Activated CD8-positive, alpha-beta T cell treated with anti-CD3 and anti-CD28 coated beads, Interleukin-2, amount 10 ng/mL, durations not matched to agents 7 days and 5 days (primary cell): ENCODE data around the gene ACY1. TPM values are rescaled to one million over a fixed set of nuclear protein-coding genes. Genes with fewer than 3 reads are reported as not detected.

ENCODE experiments used
- ATAC-seq: fragments of 150-1000 bp; cut with Tn5 transposase; one replicate; pipeline ENCODE4 v1.10.0; 2021; ENCODE audit warnings: moderate library complexity
- CTCF ChIA-PET: fragments of 350-600 bp; sonication (Branson Sonifier 250); formaldehyde crosslinking; loops from one replicate; lab custom pipeline; 2021; ENCODE audit warnings: antibody characterized with exemption; lab: Charles Lee
- POLR2A ChIA-PET: fragments of 350-600 bp; sonication (Branson Sonifier 250); formaldehyde crosslinking; loops from one replicate; lab custom pipeline; 2021; ENCODE audit warnings: antibody characterized with exemption; lab: Charles Lee
- DNase-seq: peaks from one replicate; pipeline ENCODE4 v3.0.0-alpha.2; 2020
- H3K27ac Mint-ChIP-seq: one replicate; pipeline ENCODE4 v1.8.0; 2021; ENCODE audit warnings: mild to moderate bottlenecking, mixed read lengths
- H3K27me3 Mint-ChIP-seq: one replicate; pipeline ENCODE4 v1.8.0; 2021; ENCODE audit warnings: low read depth, mixed read lengths
- H3K36me3 Mint-ChIP-seq: one replicate; pipeline ENCODE4 v1.8.0; 2021; ENCODE audit warnings: low read depth, mixed read lengths
- H3K4me1 Mint-ChIP-seq: one replicate; pipeline ENCODE4 v1.8.0; 2021; ENCODE audit warnings: low read depth, mixed read lengths
- H3K4me3 Mint-ChIP-seq: one replicate; pipeline ENCODE4 v1.8.0; 2021; ENCODE audit warnings: mild to moderate bottlenecking, mixed read lengths
- H3K9me3 Mint-ChIP-seq: one replicate; pipeline ENCODE4 v1.8.0; 2022; ENCODE audit warnings: mixed read lengths; ENCODE audit not compliant: insufficient read depth
- total RNA-seq, 2 experiments: library from RNA; stranded (reverse); gene quantifications; one replicate each; pipeline ENCODE4 v1.2.3, GENCODE V29; 2021

The ACY1 gene
- total RNA-seq, 2 experiments from 2014 or later, result 17.4 to 21.2 TPM

DNA sequence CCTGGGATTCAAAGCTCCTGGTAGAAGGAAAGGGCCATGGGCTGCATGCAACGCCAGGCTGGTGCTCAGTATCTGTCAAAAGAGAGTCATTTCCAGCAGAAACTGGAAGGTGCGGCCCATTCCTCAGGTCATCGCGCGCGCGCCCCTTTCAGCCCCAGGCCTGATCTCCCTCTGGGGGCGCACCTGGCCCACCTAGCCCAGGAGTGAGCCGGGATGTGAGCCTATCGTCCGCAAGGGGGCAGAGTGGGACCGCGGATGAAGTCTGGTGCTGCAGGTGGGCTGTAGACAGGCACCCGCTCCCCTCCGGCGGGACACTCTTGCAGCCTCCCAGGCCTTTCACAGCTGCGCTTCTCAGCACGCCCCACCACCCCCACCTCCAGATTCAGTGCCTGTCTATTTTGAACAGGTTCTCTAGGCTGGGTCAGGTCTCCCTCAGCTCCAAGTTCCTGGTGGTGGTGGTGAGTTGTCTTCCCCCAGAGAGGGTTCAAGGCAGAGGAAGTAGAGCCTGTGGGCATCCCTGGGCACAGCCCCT is 18.2 kb downstream of the ACY1 start:
- ATAC-seq (peak; percentile 98), DNase-seq (peak; percentile 92)
- Mint-ChIP-seq H3K27me3 (peaks cover 10% of the 10 kb centered on the region), H3K4me1 (peaks cover 24% of the 10 kb centered on the region), H3K9me3 (no peaks in the 10 kb centered on the region), H3K36me3 (no peaks in the 10 kb centered on the region), H3K4me3 (no peak overlapping the region), H3K27ac (no peak overlapping the region)
- POLR2A ChIA-PET, result interaction anchor here (0.6 to 1.3 kb wide), 4 partner anchors 11 to 145 kb away, joined by 3 read pairs; partner anchors contain the start of gene PARP3
- CTCF ChIA-PET, result interaction anchor here (0.6 to 6.4 kb wide), 46 partner anchors 8 to 338 kb away, joined by 3 to 115 read pairs (median 4); partner anchors contain the start of genes ACY1, DUSP7, POC1A and TLR9

DNA sequence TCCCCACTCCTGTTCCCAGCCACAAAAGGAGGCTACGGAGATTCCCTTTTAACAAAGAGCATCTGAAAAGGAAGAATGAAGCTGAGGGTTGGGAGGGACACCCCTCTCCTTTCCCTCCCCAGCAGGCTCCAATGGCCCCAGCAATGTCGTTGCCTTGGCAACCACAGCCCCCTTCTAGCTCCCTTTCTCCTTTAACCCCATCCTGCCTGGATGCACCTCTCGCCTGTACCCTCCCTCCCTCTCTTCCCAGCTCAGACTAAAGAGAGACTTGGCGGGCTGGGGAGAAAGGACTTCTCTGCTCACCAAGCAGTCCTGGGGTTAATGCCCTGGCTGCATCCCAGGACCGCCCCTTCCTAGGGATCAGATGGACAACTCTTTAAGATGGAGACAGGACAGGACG is 19.4 kb downstream of the ACY1 start:
- H3K27me3 Mint-ChIP-seq, result peaks cover 6% of the 10 kb centered on the region
- H3K9me3 Mint-ChIP-seq, result no peaks in the 10 kb centered on the region
- POLR2A ChIA-PET, result interaction anchor here (0.6 to 0.8 kb wide), 2 partner anchors 8 to 160 kb away, joined by 3 to 4 read pairs; no protein-coding TSS in a partner anchor
- ATAC-seq (no peak), DNase-seq (no peak)
- H3K4me3 Mint-ChIP-seq, result no peak overlapping the region
- H3K27ac Mint-ChIP-seq, result no peak overlapping the region
- CTCF ChIA-PET, result interaction anchor here (0.9 to 6.4 kb wide), 22 partner anchors 10 to 337 kb away, joined by 3 to 115 read pairs (median 7); partner anchors contain the start of genes ABHD14B, DUSP7, POC1A and TLR9
- no peaks in the 10 kb centered on the region for H3K36me3 Mint-ChIP-seq
- peaks cover 19% of the 10 kb centered on the region for H3K4me1 Mint-ChIP-seq

DNA sequence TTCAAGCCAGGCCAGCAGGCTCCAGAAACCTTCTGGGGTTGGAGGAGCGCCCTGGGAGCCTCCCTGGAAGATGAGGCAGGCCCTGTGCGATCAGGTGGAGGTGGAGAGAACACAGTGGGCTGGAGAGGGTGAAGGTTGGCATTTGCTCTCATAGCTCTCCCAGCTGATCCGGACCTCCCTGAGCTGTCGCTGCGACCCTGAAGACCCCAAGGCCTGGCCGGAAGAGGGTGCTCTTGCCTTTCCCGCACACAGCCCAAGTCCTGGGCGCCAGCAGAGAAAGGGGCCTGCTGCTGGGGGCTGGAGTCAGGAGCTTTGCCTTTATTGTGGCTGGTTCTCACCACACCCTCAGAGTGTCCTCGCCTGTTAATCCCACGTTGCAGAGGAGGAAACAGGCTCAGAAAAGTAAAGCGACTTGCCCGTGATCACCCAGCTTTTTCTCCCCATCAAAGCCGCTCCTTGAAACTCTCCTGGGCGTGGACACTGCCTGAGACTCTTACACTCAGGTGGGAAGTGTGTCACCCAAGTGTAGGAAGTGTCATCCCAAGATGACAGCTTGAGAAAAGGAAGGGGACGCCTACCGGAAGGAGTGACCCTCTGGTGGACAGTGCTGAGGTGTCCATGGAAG is 20.9 kb downstream of the ACY1 start:
- Mint-ChIP-seq H3K36me3 (no peaks in the 10 kb centered on the region), H3K4me3 (no peak overlapping the region), H3K27me3 (no peaks in the 10 kb centered on the region), H3K27ac (no peak overlapping the region), H3K9me3 (no peaks in the 10 kb centered on the region), H3K4me1 (peaks cover 19% of the 10 kb centered on the region)
- CTCF ChIA-PET, result interaction anchor here (1.1 to 6.4 kb wide), 7 partner anchors 9 to 214 kb away, joined by 3 to 115 read pairs (median 9); partner anchors contain the start of genes DUSP7, PARP3, RPL29 and RRP9
- no peak for ATAC-seq
- no peak for DNase-seq
- POLR2A ChIA-PET, result interaction anchor here (1.4 kb wide), 1 partner anchor 8 kb away, joined by 4 read pairs; the partner anchor contains the start of gene RPL29

DNA sequence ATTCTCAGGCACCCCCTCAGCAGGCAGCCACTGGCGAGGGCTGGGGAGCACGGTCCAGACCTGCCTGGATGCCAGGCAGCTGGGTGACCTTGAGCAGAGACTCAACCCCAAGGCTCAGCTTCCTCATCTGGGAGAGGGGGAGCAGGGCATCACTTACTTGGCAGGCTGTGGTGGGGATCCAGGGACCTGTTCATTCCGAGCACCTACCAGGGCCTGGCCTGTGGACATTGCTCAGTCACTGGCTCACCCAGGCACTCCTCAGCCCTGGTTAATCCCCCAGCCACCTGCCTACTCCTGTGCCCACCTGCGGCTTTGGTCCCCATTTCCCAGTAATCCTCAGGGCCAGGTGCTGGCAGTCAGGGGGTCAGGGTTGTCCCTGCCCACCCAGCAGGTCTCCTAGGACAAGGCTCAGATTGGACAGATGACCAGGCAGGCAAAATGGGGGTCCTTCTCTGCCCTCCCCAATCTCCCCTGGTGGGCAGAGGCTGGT is 21.6 kb downstream of the ACY1 start:
- Mint-ChIP-seq H3K9me3 (no peaks in the 10 kb centered on the region), H3K4me1 (peaks cover 19% of the 10 kb centered on the region), H3K4me3 (no peak overlapping the region), H3K27ac (no peak overlapping the region), H3K36me3 (no peaks in the 10 kb centered on the region), H3K27me3 (no peaks in the 10 kb centered on the region)
- no peak for ATAC-seq
- DNase-seq, result no peak
- CTCF ChIA-PET, result interaction anchor here (0.8 to 6.4 kb wide), 8 partner anchors 9 to 334 kb away, joined by 3 to 115 read pairs (median 6); partner anchors contain the start of genes DUSP7, POC1A and RPL29
- POLR2A ChIA-PET, result interaction anchor here (1.4 kb wide), 1 partner anchor 9 kb away, joined by 4 read pairs; the partner anchor contains the start of gene RPL29

DNA sequence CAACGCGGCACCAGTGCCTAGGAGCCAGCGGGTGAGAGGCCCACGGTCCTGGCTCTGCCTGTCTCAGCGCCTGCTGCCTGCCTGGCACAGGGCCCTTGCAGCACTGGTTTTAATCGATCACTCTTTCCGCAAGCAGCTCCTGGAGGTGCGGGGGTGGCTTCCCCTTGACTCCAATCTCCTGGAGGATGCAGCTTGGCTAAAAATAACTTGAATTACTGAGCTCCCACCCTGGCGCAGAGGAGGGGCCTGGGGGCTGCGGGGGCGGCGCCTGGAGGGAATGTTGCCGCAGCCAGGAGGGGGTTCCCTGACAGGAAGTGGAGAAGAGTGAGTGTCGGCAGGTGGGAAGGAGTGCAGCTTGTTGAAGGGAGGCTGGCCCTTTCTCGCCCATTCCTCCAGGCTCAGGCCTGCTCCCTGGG is 22.2 kb downstream of the ACY1 start:
- peaks cover 3% of the 10 kb centered on the region for H3K27me3 Mint-ChIP-seq
- no peaks in the 10 kb centered on the region for H3K36me3 Mint-ChIP-seq
- H3K9me3 Mint-ChIP-seq, result no peaks in the 10 kb centered on the region
- no peak for ATAC-seq
- CTCF ChIA-PET, result interaction anchor here (0.8 to 6.4 kb wide), 5 partner anchors 10 to 334 kb away, joined by 3 to 115 read pairs (median 9); partner anchors contain the start of genes POC1A and RPL29
- no peak overlapping the region for H3K4me3 Mint-ChIP-seq
- no peak overlapping the region for H3K27ac Mint-ChIP-seq
- DNase-seq, result no peak
- peaks cover 19% of the 10 kb centered on the region for H3K4me1 Mint-ChIP-seq
- POLR2A ChIA-PET, result interaction anchor here (0.7 kb wide), 1 partner anchor 10 kb away, joined by 3 read pairs; the partner anchor contains the start of gene RPL29

DNA sequence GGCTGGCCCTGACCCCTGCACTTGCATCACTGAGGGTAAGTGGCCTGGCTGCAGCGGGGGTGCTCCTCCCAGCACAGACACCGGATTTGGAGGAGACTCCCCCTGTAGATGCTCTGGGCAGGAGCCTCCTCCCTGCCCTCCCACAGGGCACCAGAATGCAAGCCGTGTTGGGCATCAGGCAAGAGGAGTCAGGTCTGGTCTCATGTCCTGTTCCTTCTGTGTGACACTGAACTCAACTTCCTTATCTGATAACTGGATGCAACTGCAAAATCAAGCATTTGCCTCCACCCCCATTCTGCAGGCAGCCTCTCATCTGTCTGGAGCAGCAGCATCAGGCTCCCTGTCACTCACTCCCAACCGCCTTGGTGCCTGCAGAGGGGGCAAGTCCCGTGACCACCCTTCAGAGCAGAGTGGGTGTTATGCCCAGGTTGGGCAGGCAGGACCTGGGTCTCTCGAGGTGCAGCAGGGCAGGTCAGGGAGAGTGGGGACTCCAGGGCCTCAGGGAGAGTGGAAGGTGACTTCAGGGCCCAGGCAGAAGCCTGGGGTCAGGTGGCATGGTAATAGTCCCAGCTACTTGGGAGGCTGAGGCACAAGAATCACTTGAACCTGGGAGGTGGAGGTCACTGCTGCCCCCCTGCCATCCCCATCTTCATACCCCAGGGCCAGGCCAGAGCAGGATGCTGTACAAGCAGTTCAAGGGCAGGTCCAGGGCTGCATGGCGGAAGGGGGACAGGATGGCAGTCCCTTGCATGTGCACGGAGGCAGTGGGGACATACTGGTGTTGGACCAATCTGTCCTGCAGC is 22.9 kb downstream of the ACY1 start:
- no peaks in the 10 kb centered on the region for H3K36me3 Mint-ChIP-seq
- H3K4me3 Mint-ChIP-seq, result no peak overlapping the region
- ATAC-seq, result no peak
- ChIA-PET CTCF (interaction anchor here (0.8 to 6.4 kb wide), 5 partner anchors 11 to 333 kb away, joined by 3 to 115 read pairs (median 9); partner anchors contain the start of genes POC1A and RPL29), POLR2A (interaction anchor here (0.7 kb wide), 1 partner anchor 10 kb away, joined by 3 read pairs; the partner anchor contains the start of gene RPL29)
- peaks cover 19% of the 10 kb centered on the region for H3K4me1 Mint-ChIP-seq
- H3K27me3 Mint-ChIP-seq, result peaks cover 3% of the 10 kb centered on the region
- no peak for DNase-seq
- H3K27ac Mint-ChIP-seq, result peak overlapping the region; percentile 25
- no peaks in the 10 kb centered on the region for H3K9me3 Mint-ChIP-seq

DNA sequence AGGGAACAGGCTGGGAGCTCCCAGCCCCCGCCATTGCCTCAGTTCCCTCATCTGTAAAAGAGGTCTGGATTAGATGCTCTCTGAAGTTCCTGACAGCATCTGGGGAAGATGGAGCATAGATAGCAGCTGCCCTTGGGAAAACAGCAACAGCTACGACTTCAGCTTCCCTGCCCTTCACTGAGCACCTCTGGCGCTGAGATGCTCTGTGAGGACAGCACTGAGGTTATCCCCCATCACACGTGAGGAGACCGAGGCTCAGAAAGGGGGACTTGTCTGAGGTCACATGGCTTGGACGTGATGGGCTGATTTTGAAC is 23.4 kb downstream of the ACY1 start:
- ChIA-PET CTCF (interaction anchor here (1.0 kb wide), 1 partner anchor 49 kb away, joined by 3 read pairs; the partner anchor contains the start of gene DUSP7), POLR2A (no interaction called here)
- DNase-seq (no peak), ATAC-seq (no peak)
- Mint-ChIP-seq H3K4me1 (peaks cover 13% of the 10 kb centered on the region), H3K27ac (no peak overlapping the region), H3K27me3 (peaks cover 3% of the 10 kb centered on the region), H3K36me3 (no peaks in the 10 kb centered on the region), H3K4me3 (no peak overlapping the region), H3K9me3 (no peaks in the 10 kb centered on the region)

DNA sequence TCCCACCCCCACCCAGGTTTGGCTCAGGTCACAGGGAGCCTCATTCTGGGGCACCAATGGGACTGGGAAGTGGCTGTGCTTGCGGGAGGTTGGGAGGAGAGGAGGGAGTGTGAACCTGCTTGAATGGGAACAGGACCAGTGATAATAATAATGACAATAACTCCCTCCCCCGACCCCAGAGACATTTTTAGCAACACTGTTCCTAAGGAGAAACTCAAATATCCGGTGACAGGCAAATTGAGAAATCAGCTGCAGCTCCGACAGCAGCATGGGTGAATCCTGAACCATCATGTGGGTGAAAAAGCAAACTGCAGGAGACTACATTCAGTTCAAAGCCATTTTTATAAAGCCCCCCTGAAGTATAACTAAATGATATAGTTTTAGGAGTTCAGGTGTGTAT is 24.0 kb downstream of the ACY1 start:
- ChIA-PET CTCF (interaction anchor here (1.0 to 1.5 kb wide), 2 partner anchors 49 to 52 kb away, joined by 3 read pairs; partner anchors contain the start of gene DUSP7), POLR2A (no interaction called here)
- H3K9me3 Mint-ChIP-seq, result no peaks in the 10 kb centered on the region
- DNase-seq (no peak), ATAC-seq (no peak)
- no peak overlapping the region for H3K27ac Mint-ChIP-seq
- H3K36me3 Mint-ChIP-seq, result no peaks in the 10 kb centered on the region
- peaks cover 9% of the 10 kb centered on the region for H3K4me1 Mint-ChIP-seq
- no peak overlapping the region for H3K4me3 Mint-ChIP-seq
- H3K27me3 Mint-ChIP-seq, result peaks cover 3% of the 10 kb centered on the region

DNA sequence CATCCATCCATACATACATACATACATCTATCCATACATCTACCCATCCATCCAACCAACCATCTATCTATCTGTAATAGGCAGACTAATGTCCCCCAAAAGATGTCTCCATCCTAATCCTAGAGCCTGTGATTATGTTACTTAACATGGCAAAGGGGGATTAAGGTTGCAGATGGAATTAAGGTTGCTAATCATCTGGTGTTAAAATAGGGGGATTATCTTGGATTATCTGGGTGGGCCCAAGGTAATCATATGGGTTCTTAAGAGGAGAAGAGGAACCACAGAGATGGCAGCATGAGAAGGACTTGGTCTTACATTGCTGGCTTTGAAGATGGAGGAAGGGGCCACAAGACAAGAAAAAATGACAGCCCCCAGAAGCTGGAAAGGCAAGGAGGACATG is 27.1 kb downstream of the ACY1 start:
- Mint-ChIP-seq H3K4me3 (no peak overlapping the region), H3K27ac (no peak overlapping the region), H3K9me3 (no peaks in the 10 kb centered on the region), H3K27me3 (peaks cover 3% of the 10 kb centered on the region), H3K4me1 (peaks cover 13% of the 10 kb centered on the region), H3K36me3 (no peaks in the 10 kb centered on the region)
- ChIA-PET CTCF (no interaction called here), POLR2A (no interaction called here)
- DNase-seq (no peak), ATAC-seq (no peak)

DNA sequence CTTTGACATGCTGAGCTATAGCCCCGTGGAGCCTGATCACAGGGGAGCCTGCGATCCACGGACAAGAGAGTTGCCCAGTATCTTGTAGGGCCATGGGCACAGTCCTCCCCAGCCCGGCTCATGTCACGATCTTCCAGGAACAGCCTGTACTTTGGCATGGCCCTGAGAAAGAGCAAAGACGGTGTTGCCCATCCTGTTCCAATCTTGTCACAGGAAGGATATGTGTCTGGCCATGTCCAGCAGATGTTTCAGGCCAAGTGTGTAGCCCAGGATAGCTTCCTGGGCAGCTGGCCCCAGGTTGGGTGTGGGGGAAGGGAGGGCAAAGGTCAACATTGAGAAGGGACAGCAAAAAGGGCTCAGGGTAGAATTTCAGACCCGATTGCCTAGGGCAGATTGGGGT is 29.4 kb downstream of the ACY1 start:
- ATAC-seq, result no peak
- H3K4me3 Mint-ChIP-seq, result no peak overlapping the region
- POLR2A ChIA-PET, result interaction anchor here (1.5 to 1.7 kb wide), 2 partner anchors 11 to 17 kb away, joined by 3 to 7 read pairs; partner anchors contain the start of gene RPL29
- CTCF ChIA-PET, result interaction anchor here (1.3 to 2.2 kb wide), 3 partner anchors 11 to 132 kb away, joined by 3 to 9 read pairs (median 4); no protein-coding TSS in a partner anchor
- H3K36me3 Mint-ChIP-seq, result no peaks in the 10 kb centered on the region
- H3K9me3 Mint-ChIP-seq, result no peaks in the 10 kb centered on the region
- no peak overlapping the region for H3K27ac Mint-ChIP-seq
- H3K4me1 Mint-ChIP-seq, result peaks cover 3% of the 10 kb centered on the region
- DNase-seq, result no peak
- H3K27me3 Mint-ChIP-seq, result peaks cover 3% of the 10 kb centered on the region
